ENCODE results near the gene CGNL1.
A peak's percentile ranks its signal among the peaks of the same experiment; 100 is the strongest.

Gene CGNL1

DNA sequence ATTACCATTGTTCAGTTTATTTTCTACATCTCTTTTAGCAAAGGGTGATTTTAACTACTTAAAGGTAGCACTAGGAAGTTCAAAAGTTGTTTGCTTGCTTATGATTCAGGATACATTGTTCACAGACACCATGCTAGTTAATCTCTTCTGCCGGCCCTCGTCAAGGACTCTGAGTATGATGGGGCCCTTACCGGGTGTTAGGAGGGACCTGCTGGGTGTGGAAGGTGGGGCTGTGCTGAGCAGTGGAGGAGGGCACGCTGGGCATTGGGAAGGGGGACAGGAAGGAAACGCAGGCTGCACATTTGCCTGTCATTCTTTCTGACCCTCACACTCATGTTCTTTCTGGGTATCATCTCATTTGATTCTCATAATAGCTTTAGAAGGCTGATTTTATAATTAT is 150.3 kb downstream of the CGNL1 start:
- DNase-seq (ENCODE audit: low spot score), result no peak

DNA sequence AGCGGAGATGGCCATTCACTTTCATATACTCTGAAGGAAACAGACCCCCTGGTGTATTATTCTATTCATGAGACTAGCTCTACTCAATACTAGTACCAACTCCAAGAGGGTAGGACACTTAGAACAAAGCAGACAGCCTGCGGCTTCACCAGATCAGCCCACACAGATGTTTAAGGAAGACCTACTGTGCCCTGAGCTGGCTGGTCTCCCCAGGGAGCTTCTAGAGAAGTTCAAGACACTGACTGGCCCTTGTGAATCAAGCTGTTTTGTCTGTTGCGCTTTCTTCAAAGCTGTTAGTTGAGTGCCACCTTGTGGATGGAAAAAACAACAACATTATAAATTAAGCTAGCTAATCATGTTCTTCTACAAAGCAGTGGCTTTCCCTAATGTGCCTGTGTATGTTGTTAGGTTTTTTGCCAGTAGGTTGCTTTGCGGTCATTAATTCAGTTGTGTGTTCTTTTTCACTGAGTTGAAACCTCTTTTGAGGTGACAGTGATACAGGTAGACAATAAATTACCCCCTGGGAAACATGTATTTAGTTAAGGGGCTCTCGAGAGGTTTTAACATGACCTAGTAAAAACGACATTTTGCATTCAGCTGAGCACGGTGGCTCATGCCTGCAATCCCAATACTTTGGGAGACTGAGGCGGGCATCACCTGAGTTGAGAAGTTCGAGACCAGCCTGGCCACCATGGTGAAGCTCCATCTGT is 151.2 kb downstream of the CGNL1 start:
- DNase-seq (ENCODE audit: low spot score), result peak; percentile 85

DNA sequence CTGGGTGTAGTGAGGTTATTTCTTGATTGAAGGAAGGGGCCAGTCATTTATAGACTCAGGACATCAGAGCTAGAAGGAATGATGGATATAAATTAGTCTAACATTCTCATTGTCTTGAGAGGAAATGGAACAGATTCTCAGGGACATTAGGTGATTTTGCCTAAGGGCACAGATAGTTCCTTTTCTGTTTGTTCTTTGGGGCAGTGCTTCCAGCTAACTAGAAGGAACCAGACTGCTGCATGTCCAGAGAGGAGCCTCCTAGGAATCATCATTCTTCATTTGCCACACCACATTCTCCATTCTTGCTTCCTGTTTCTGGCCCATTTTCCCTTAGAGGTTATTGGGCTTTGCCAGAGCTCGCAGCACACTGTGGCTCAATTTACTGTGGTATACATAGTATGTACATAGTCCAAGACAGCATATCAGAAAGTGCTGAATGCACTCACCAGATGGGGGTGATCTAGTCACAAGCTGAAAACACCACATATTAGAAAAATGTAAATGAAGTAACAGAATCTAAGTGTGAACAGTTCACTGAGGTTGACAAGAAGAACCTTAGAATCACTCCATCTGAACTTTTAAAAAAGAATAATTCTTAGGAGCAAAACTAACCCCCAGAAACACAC is 152.7 kb downstream of the CGNL1 start:
- DNase-seq (ENCODE audit: low spot score), result no peak

DNA sequence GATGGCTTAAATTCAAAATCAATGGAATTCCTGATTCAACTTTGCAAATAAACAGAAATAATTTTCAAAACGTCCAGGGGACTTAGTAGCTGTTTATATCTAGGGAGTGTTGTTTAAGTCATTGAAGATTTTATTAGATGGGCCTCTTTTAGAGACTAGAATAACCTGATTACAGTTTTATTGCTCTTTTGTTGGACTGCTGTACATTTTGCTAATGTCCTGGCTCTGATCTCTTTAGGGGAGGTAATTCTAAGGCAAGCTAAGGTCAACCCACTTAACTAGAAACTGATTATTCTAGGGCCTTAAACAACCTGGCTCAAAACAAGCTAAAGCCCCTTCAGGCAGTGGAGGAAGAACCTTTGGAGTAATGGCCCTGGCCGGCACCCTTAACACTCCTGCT is 153.4 kb downstream of the CGNL1 start:
- DNase-seq (ENCODE audit: low spot score), result no peak

DNA sequence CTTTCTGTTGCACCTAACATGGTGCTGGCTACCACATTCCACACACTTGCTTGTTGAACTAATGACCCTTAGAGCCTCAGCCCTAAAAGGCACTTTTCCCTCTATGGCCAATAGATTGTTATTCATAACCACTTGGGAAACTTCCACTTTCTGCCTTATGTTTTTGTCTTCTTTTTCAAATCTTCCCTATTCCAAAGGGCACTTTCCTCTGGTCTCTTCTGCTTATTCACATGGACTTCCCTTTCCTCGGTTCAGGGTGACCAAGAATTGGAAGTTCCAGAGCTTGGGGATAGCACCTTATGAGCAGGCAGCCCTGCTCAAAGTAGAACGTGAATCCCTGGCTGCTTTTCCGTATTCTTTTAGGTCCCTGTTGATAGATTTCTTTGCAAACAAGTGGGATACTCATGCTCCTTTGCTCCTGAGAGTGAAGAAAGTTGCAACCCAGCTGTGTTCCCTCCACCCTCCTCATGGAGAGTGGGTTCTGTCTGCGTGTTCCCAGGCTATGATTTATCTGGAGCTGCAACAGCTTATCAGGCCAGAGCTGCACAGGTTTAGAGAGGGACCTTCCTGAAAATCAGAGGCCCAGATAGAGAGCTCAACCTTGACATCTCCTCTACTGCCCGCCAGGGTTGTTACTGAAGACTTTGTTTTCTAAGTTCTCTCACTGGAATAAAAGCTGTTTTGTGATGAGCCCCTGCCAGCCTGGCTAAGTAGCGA is 156.6 kb downstream of the CGNL1 start:
- DNase-seq (ENCODE audit: low spot score), result no peak

DNA sequence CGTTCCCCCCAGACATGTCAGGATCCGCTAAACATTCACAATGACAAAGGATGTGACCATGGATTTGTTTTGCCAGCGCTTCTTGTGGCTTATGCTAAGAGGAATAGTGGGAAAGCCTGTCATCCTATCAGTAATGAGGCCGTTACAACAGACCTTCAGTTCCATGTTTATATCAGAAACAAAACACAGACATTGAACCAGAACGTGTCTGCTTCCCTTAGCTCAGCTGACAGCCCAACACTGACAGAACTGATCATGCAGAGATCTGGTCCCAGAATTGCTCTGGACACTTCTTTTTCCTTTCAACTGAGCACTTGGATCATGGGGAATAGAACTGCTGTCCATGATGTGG is 157.1 kb downstream of the CGNL1 start:
- no peak for DNase-seq (ENCODE audit: low spot score)

DNA sequence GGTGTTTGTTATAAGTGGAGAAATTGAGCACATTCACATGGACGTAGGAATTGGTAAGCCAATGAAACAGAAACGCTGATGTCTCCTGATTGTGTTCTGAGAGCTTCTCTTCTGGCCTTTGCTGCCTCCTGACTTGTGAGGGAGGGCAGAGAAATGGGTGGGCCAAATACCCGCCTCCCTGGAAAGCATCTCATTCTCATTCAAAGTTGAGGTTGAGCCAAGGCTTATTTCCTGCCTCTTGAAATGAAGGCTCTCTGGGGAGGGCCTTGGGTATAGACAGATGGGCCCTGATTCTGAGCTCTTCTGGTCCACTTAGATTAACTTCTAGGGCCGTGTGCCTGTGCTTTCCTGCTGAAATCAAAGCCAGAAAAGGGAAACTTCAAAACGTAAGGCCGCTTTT is 158.0 kb downstream of the CGNL1 start:
- peak; percentile 30 for DNase-seq (ENCODE audit: low spot score)

DNA sequence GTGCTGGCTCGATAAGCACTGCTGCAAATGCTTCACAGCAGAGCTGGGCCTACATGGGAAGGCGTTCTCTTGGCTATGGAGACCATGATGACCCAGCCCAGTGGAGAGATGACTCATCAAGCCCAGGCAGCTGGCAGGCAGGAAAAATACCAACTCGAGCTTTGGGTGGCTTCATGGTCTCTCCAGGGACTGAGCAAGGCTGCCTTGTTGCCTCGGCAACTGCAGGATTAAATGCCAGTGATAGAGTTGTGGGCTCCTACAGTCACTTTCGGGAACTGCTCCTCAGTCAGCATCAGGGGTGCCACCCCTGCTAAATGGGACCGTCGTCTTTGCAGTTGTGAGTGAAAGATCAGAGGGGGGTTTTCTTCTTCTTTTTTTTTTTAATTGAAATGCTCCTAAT is 160.8 kb downstream of the CGNL1 start:
- DNase-seq (ENCODE audit: low spot score), result peak; percentile 93

DNA sequence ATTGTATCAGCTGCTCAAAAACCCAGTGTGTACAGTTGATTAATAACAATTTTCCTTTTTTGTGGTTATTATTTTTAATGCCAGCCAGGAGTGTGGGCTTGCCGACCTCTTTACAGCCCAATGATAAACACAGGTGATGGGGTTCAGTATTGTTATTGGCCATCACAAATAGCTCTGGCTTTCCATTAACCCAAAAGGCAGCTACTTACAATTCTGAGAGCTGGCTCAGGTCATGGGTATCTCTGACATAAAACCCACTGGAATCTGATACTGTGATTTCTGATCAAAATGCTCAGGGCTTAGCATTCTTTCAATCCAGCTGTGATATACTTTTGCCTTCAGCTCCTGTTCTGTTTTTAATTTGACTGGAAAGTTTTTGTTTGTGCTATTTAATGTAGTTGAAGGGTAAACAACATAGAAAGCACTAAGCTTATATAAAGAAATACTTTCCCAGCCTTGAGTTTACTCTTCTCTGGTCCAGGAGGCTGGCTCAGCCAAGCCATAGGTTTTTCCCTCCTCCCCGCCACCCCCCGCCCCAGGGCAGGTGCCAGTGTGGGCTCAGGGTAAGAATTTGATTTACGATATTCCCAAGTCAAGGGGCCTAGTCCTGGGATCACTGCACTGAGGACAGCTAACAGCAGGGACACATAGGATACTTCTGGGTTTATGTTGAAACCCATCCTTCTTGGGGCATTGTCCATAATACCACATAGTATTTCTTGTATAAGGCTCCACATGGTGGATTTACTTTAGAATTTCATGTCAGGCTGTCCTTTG is 161.4 kb downstream of the CGNL1 start:
- DNase-seq (ENCODE audit: low spot score), result no peak

DNA sequence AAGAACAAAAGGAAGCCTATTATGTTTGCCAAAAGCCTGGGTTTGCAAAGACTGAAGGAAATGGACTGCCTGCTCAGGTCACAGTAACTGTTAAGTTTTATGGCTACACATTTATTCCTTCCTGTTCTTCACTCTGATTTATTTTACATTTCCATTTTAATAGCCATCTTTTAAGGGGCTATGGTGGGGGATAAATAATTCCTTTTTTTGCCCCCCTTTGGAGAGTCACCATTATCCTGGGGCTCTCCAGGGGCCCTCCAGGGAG is 161.9 kb downstream of the CGNL1 start:
- no peak for DNase-seq (ENCODE audit: low spot score)

DNA sequence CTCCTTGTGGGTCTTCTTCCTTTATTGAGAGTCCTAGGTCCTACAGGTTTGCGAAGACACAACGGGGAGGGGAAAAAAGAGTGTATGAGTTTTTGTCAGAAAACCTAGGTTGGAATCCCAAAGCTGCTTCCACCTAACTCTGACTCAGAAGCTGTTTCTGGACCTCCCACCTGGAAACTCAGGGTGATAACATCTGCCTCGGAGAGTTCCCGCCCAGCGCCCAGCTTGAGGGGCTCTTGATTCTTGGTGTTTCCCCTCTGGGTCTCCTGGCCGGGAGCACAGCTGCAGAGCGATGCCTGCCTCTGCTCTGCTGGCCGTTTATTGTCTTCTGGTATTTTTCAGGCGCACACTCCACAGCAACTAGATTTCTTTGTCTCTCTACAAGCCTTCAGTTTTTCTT is 162.5 kb downstream of the CGNL1 start:
- no peak for DNase-seq (ENCODE audit: low spot score)

DNA sequence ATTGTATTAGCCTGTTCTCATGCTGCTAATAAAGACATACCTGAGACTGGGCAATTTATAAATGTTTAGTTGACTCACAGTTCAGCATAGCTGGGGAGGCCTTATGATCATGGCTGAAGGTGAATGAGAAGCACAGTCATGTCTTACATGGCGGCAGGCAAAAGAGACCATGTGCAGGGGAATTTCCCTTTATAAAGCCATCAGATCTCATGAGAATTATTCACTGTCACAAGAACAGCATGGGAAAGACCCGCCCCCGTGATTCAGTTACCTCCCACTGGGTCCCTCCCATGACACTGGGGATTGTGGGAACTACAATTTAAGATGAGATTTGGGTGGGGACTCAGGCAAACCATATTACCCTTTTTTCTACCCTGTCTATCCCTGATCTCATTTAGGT is 163.9 kb downstream of the CGNL1 start:
- DNase-seq (ENCODE audit: low spot score), result no peak

DNA sequence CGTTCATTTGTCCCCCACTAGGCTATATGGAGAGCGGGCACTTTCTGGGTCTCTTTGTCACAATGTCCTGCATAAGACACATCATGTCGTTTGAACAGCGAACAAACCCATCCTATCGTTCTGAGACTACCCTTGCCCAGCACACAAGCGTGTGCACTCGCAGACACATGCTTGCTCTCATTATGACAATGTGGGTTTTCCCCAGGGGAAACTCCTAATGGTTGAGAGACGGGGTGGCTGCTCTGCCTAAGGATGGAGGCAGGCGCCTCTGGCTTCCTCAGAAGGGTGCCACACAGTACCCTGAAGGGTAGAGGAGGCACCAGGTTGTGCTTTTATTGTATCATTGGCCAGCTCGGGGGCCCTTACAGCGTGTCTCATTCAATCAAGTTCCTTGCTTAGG is 164.4 kb downstream of the CGNL1 start:
- no peak for DNase-seq (ENCODE audit: low spot score)

DNA sequence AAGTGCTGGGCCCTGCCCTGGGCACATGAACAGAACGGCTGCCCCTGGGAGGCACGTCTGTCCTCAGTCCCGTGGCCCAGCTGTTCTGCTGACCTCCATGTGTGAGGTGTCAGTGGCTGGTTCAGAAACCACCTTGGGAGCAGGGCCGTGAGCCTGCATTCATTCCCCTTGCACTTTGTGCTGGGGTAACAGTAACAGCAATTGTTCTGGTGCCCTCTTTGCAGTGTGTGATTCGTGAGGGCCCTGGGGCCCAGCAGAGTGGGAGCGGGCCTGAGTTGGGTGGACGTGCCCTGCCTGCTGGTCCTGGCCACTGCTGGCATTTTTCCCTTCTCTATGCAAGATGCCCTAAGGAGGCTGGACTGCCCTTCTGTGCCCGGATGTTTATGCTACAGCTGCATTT is 165.0 kb downstream of the CGNL1 start:
- no peak for DNase-seq (ENCODE audit: low spot score)

DNA sequence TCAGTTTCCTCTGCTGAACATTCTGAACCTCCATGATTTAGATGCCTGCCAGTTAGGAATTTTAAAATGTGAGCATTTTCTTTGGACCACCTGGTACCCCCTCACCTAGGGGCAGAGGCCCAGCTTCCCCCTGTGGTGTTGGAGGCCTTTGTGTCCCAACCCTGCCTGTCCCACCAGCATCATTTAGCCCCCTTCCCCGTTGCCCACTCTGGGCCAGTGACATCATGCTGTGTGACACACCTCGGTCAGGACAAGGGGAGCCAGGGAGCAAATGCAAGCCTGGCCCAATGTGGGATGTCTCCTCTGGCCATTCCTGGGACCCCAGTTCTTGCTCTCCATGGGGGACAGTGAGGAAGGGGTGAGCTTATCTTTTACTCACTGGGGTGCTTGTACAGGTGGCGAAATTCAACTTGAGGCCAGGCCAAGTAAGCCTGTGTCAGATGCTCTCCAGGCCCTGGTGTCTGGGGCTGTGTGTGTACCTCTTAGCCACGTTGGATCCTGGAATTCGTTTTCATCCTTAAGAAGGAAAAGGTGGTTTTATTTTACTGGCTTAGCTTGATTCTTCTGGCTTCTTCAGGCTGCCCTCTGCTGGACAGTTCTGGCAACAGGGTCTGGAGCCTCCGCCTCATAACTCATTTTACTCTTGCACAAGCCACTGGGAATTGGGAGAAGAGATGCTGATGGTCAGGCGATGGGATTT is 165.7 kb downstream of the CGNL1 start:
- peak; percentile 81 for DNase-seq (ENCODE audit: low spot score)

DNA sequence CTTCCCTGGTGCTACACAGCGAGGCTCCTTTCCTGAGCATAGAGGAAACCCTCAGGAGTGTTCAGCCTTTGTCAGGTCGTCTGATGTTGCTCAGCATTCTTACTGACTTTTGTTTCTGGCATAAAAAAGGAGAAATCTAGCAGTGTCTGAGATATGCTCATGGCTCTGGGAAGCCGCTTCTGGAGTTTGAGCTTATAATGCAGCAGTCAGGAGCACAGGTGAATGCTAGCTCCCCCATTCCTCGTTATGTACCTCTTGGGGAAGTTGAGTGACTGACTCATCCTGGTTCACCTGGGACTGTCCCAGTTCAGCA is 166.2 kb downstream of the CGNL1 start:
- no peak for DNase-seq (ENCODE audit: low spot score)

DNA sequence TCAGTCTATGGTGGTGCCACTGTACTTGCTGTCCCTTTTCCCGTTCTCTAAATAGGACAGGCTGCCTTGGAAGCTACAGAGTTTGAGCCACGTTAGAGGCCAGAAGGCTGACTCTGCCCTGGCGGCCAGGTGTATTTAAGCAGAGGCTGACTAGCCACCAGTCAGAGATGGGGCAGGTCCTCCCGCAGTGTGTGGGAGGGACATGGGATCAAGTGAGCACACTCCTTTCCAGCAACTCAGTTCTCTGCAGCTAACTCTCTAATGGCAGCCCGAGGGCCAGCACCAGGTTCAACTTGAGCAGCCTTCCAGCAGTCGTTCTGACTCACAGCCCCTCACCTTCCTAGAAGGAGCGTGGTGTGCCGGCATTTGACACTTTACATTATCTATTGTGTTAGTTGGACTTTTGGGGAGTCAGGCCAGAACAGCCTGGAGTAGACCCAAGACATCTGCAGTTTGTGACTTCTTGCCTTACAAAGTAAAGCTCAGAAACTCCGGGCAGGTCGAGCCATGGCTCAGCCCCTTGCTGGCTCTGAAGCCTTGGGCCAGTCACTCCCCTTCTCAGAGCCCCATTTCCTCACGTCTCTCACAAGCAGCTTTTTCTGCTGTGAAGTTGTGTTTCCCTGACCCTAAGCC is 168.7 kb downstream of the CGNL1 start:
- no peak for DNase-seq (ENCODE audit: low spot score)

DNA sequence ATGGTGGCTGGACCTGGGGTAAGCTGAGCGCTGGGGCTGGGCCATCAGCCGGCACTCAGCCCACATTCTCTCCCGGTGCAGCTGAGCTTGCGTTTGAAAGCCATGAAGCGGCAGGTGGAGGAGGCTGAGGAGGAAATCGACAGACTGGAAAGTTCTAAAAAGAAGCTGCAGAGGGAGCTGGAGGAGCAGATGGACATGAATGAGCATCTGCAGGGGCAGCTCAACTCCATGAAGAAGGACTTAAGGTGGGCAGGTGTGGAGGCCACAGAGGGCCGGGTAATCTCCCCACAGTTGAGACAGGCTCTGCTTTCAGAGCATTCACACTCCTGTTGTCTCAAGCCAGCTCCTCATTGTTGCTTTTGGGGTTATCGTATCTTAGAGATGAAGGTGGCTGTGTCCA is 169.7 kb downstream of the CGNL1 start:
- DNase-seq (ENCODE audit: low spot score), result no peak

DNA sequence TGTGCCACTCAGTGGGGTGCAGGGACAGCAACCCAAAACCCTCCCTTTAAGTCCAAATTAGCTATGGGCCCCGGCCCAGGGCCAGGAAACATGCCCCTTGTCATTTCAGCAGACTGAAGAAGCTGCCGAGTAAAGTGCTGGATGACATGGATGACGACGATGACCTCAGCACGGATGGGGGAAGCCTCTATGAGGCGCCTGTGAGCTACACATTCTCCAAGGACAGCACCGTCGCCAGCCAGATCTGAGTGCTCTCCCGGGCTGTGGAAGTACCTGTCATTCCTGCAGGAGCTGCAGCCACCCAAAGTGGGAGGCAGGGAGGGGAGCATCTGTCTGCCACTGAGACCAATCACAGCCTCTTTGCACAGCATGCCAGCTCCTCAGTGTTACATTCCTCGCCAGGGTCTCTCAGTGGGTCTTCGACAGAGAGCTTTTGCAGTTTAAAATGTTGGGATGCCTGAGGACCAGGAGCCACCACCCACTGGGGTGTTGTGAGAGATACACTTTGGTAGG is 171.0 kb downstream of the CGNL1 start:
- DNase-seq (ENCODE audit: low spot score), result no peak

DNA sequence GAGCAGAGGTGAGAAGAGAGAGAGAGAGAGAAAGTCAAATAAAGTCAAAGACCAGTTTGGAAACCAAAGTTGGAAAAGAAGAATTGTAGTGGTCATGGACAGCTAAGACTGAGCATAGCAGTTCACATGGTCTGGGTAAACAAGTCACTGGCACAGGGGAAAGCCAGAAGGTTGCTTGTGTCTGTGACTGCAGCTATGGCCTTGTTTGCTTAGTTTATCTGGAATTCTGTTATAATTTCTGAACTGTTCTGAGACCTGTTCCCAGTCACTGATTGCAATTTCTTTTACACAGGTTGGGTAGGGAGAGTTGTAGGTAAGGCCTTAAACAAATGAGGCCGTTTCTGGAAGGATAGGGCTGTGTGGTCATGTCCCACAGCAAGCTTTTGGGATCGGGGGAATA is 172.0 kb downstream of the CGNL1 start:
- no peak for DNase-seq (ENCODE audit: low spot score)

DNA sequence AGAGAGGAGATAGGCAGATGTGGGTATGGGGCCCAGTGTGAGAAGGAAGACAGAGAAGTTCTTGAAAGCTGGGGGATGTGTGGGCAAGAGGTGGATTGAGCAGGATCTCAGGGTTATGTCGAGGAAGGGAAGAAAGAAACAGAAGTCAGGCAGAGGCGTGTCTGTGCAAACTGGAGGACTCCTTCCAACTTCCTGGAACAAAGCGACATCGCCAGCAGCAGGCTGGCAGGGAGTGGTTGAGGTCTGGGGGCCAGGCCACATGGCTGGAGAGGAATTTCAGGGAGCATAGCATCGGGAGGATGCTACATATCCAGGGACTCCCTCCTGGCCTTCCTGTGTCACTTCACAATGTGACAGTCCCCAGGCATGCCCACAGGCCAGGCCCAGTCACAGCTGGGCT is 172.5 kb downstream of the CGNL1 start:
- DNase-seq (ENCODE audit: low spot score), result no peak

DNA sequence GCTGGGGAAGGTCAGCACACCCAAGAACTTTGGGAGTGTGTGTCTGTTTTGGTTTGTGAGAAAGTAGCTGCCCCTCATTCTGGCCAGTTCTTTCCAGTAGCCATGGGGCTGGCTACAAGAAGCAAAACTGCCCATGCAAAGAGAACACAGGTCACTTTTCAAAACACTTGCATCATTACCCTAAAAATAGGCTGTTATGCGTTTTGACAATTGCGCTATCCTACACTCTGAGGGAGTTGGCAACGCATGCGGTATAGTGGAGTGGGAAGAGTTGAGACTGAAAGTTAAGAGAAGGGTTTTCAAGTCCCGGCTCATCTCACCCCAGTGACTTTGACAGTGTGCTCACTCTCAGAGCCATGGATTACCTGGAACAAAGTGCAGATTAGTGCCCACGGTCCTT is 173.6 kb downstream of the CGNL1 start:
- no peak for DNase-seq (ENCODE audit: low spot score)
